SU-DHL-6 (cell line): Measurements from ENCODE around the gene DNER.

Experiments
- H2AFZ ChIP-seq: fragments of 200-600 bp; sonication (generic); 2 replicates; pipeline ENCODE4 v1.6.1; 2014; ENCODE audit warnings: low read depth, mild to moderate bottlenecking, moderate library complexity, mixed read lengths, antibody characterized with exemption, low read length; ENCODE audit not compliant: severe bottlenecking
- H3F3A ChIP-seq: fragments of 200-600 bp; shearing (Covaris generic); 2 replicates; pipeline ENCODE4 v1.6.0; 2016; ENCODE audit warnings: antibody characterized with exemption, mild to moderate bottlenecking; ENCODE audit not compliant: insufficient read depth
- H3K27ac ChIP-seq: fragments of 200-600 bp; sonication (generic); 2 replicates; pipeline ENCODE4 v1.5.1; 2016; ENCODE audit warnings: low read depth, mild to moderate bottlenecking, low read length, moderate library complexity, mixed read lengths
- H3K27me3 ChIP-seq: fragments of 200-600 bp; sonication (generic), shearing (Covaris generic); 2 replicates; pipeline ENCODE4 v1.6.0; 2014; ENCODE audit warnings: mild to moderate bottlenecking, low read length
- H3K36me3 ChIP-seq: fragments of 200-600 bp; sonication (generic); 2 replicates; pipeline ENCODE4 v1.6.1; 2014; ENCODE audit warnings: mild to moderate bottlenecking, low read length, mixed read lengths
- H3K4me2 ChIP-seq: fragments of 300-600, 200-600 bp; shearing (Covaris generic), sonication (generic); 2 replicates; pipeline ENCODE4 v1.6.0; 2014; ENCODE audit warnings: low read length, low read depth, mild to moderate bottlenecking; ENCODE audit not compliant: poor library complexity, severe bottlenecking
- H3K4me3 ChIP-seq: fragments of 200-600 bp; sonication (generic); 2 replicates; pipeline ENCODE4 v1.5.1; 2014; ENCODE audit warnings: antibody characterized with exemption, low read length, mild to moderate bottlenecking, mixed read lengths; ENCODE audit not compliant: insufficient read depth, poor library complexity, severe bottlenecking
- H3K79me2 ChIP-seq: fragments of 200-600 bp; sonication (generic); 2 replicates; pipeline ENCODE4 v1.6.1; 2014; ENCODE audit warnings: mild to moderate bottlenecking, low read length, moderate library complexity; ENCODE audit not compliant: insufficient read depth
- H3K9ac ChIP-seq: fragments of 200-600 bp; sonication (generic); 2 replicates; pipeline ENCODE4 v1.7.0; 2014; ENCODE audit warnings: mild to moderate bottlenecking, low read length
- H3K9me2 ChIP-seq: fragments of 200-600 bp; sonication (generic); replicated peaks from 2 replicates; pipeline ENCODE4 v1.6.1; 2014; ENCODE audit warnings: low read length; ENCODE audit not compliant: insufficient read depth
- H3K9me3 ChIP-seq: fragments of 200-600 bp; sonication (generic); 2 replicates; pipeline ENCODE4 v1.6.1; 2014; ENCODE audit warnings: low read length, mixed read lengths; ENCODE audit not compliant: insufficient read depth
- H4K20me1 ChIP-seq: fragments of 200-600 bp; sonication (generic); 2 replicates; pipeline ENCODE4 v1.6.1; 2014; ENCODE audit warnings: low read depth, mild to moderate bottlenecking, antibody characterized with exemption, low read length, moderate library complexity, mixed read lengths
- EZH2phosphoT487 ChIP-seq: fragments of 200-600 bp; sonication (generic), shearing (Covaris generic); conservative IDR thresholded peaks from 2 replicates; pipeline ENCODE4 v1.6.1; 2018; ENCODE audit warnings: mild to moderate bottlenecking, antibody characterized with exemption, low read length, moderate library complexity, mixed read lengths
- TF ChIP-seq, protein P1 (sequence below): fragments of 200-600 bp; sonication (generic); IDR thresholded peaks from one replicate; pipeline ENCODE4 v1.5.1; 2017; ENCODE audit warnings: antibody characterized with exemption, mild to moderate bottlenecking, low read length, moderate library complexity; ENCODE audit not compliant: insufficient read depth, poor library complexity, severe bottlenecking

The DNER gene

DNA sequence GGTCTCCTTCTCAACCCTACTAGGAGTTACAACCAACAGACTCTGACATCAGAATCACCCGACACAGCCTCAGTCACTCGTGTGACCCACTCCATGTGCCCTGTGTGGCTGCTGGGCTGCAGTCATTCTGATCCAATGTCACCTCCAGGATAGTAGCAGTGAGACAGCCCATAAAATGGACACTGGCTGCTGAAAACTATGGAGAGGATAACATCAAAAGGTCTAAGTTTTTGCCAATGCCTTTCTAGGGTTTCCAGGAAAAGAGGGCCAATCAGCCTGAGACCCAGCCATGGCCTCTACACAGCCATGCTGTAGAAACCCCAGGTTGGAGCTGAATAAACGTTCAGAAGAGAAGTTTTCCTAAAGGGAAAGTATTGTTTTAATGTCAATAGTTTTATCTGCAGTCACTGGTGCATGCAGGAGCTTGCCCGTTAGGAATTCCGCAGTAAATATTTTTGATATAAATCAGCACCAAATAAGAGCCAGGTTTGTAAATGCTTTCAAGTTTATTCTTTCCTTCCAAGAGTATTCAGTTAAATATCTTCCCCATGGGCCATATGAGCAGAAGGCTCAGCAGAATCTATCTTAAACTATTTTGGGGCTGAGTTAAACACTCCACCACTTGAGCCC is 351.1 kb downstream of the DNER start:
- no peak overlapping the region for H3K4me2 ChIP-seq

GRCh38 chr2:229350883-229351282 is 363.5 kb downstream of the DNER start:
- H2AFZ ChIP-seq = no peak overlapping the region
- H3K4me3 ChIP-seq = no peak overlapping the region
- no peaks in the 10 kb centered on the region for H3K9me3 ChIP-seq
- no peaks in the 10 kb centered on the region for H3K27me3 ChIP-seq
- no peak overlapping the region for H3K27ac ChIP-seq
- H3K4me2 ChIP-seq = no peak overlapping the region
- H3K9me2 ChIP-seq = no peaks in the 10 kb centered on the region
- H3K36me3 ChIP-seq = no peaks in the 10 kb centered on the region
- TF ChIP-seq, protein P1, sequence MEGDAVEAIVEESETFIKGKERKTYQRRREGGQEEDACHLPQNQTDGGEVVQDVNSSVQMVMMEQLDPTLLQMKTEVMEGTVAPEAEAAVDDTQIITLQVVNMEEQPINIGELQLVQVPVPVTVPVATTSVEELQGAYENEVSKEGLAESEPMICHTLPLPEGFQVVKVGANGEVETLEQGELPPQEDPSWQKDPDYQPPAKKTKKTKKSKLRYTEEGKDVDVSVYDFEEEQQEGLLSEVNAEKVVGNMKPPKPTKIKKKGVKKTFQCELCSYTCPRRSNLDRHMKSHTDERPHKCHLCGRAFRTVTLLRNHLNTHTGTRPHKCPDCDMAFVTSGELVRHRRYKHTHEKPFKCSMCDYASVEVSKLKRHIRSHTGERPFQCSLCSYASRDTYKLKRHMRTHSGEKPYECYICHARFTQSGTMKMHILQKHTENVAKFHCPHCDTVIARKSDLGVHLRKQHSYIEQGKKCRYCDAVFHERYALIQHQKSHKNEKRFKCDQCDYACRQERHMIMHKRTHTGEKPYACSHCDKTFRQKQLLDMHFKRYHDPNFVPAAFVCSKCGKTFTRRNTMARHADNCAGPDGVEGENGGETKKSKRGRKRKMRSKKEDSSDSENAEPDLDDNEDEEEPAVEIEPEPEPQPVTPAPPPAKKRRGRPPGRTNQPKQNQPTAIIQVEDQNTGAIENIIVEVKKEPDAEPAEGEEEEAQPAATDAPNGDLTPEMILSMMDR = no peak
- no peak for TF ChIP-seq EZH2phosphoT487
- no peaks in the 10 kb centered on the region for H3K79me2 ChIP-seq
- no peak overlapping the region for H3K9ac ChIP-seq
- no peaks in the 10 kb centered on the region for H4K20me1 ChIP-seq
- H3F3A ChIP-seq = no peaks in the 10 kb centered on the region

More for the DNA sequence above, 351.1 kb downstream of the DNER start:
- no peaks in the 10 kb centered on the region for H3K9me2 ChIP-seq
- H3K27ac ChIP-seq = no peak overlapping the region
- H3F3A ChIP-seq = no peaks in the 10 kb centered on the region
- no peak for TF ChIP-seq EZH2phosphoT487
- TF ChIP-seq, protein P1 = no peak
- no peak overlapping the region for H2AFZ ChIP-seq
- H3K9ac ChIP-seq = no peak overlapping the region
- H3K79me2 ChIP-seq = no peaks in the 10 kb centered on the region
- no peaks in the 10 kb centered on the region for H3K36me3 ChIP-seq
- no peaks in the 10 kb centered on the region for H4K20me1 ChIP-seq
- H3K4me3 ChIP-seq = no peak overlapping the region
- H3K9me3 ChIP-seq = no peaks in the 10 kb centered on the region
- no peaks in the 10 kb centered on the region for H3K27me3 ChIP-seq

DNA sequence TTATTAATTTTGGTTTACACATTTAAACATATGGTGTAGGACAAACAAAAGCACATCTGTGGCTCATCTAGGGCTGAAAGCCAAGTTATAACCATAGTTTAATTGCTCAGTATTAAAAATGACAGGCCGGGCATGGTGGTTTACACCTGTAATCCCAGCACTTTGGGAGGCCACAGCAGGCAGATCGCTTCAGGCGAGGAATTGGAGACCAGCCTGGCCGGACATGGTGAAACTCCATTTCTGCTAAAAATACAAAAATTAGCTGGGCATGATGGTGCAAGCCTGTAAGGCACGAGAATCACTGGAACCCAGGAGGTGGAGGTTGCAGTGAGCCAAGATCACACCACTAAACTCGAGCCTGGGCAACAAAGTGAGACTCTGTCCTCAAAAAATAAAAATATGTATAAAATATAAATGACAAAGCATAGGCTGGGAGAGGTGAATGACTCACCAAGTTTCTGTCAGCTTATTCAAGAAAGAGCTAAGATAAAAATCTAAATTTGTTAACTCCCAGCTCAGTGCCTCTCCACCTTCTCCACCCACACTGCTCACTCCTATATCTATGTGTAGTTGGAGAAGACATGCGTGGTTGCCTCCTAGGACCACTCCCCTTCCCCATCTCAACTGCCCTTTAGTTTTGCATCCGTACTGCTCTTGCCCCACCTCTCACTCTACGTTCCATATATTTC is 364.1 kb downstream of the DNER start:
- no peaks in the 10 kb centered on the region for H3K9me3 ChIP-seq
- H4K20me1 ChIP-seq = no peaks in the 10 kb centered on the region
- no peaks in the 10 kb centered on the region for H3F3A ChIP-seq
- H3K27ac ChIP-seq = no peak overlapping the region
- H2AFZ ChIP-seq = no peak overlapping the region
- no peak overlapping the region for H3K9ac ChIP-seq
- H3K36me3 ChIP-seq = no peaks in the 10 kb centered on the region
- no peaks in the 10 kb centered on the region for H3K27me3 ChIP-seq
- H3K4me2 ChIP-seq = no peak overlapping the region
- H3K79me2 ChIP-seq = no peaks in the 10 kb centered on the region
- no peaks in the 10 kb centered on the region for H3K9me2 ChIP-seq
- no peak for TF ChIP-seq EZH2phosphoT487
- TF ChIP-seq, protein P1 = no peak
- H3K4me3 ChIP-seq = no peak overlapping the region
